Inflammatory macrophage treated with lipopolysaccharide for 4 hours (primary cell): ENCODE measurements around the gene DIAPH1.
A peak's percentile ranks its signal among the peaks of the same experiment; 100 is the strongest.

ENCODE experiments used
- DNase-seq: peaks from one replicate; pipeline ENCODE4 v3.0.0-alpha.2; 2020

DIAPH1 gene

GRCh38 chr5:141618804-141619554 lies at the start of gene DIAPH1:
TSS of gene DIAPH1 (minus strand) at chr5:141619000. CDS start at chr5:141618914, 86 bp downstream.
- peak; percentile 91 for DNase-seq

GRCh38 chr5:141665995-141666940 lies 47.5 kb upstream of the DIAPH1 start:
- DNase-seq = no peak

DNA sequence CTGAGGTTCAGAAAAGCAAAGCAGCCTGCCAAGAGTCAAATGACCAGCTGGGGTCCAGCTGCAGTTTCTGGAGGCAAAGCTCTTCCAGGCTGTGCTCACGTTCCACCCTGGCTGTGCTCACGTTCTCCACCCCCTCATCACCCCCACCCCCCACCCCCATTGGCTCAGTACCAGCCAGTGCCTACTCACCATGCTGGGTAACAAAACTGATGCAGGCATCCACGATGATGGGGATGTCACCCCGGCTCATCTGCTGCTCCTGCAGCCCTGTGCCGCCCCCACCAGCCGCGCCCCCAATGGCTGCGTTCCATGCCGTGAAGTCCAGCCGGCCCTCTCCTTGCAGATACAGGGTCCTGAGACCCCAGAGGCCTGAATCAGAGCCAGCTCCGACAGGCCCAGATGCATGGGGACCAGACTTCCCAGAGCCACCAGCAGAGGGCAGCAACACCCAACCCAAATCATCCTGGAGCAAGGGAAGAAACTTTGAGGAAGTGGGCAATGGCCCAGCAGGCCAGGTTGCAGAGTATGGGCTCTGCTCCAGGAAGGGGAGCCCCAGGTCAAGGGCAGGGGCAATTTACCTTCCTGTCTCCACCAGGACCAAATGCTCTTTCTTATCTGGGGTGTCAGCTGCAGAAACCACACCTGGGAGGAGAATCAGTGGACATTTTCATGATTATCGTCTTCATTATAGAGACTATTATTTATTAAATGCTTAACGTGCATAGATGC lies 46.1 kb upstream of the DIAPH1 start:
- DNase-seq = peak; percentile 73

- no peak for DNase-seq
Measured at GRCh38 chr5:141663506-141663905, 44.7 kb upstream of the DIAPH1 start.

DNA sequence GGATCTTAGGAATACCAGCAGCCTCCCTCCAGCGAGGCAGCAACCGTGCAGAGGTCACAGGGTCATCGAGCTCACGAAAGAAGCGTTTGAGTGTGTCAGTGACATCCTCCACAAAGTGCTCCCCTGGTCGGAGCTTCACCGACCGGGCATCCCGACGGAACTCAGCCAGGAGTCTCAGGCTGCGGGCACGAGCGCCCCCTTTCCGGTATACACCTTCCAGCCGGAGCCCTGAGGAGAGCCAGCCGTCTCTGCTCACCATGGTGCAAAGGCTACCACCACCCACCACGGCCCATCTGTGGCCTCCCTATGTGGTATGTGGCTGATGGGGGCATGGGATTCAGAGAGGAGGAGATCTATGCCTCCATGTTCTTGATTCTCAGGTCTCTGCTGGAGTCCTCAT lies 43.2 kb upstream of the DIAPH1 start:
- DNase-seq = no peak

- DNase-seq = peak; percentile 57
Measured at GRCh38 chr5:141657937-141658545, 39.2 kb upstream of the DIAPH1 start.

- no peak for DNase-seq
Measured at GRCh38 chr5:141657404-141657803, 38.6 kb upstream of the DIAPH1 start.

DNA sequence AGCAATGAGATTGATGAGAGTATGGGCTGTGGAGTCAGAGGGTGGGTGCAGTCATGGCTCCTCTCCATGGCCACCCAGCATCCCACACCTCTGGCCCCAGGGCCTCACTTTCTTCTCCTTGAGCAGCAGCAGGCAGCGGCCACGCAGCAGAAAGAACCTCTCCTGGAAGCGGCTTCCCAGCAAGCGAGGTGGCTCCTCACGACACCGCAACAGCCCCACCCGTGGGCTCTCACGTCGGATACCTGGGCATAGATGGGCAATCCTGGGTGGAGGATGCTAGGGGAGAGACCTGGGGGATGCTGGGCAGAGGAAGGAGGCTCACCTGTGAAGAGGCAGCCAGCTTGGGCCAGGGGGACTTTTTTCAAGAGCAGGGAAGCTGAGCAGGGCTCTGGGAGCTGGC lies 37.6 kb upstream of the DIAPH1 start:
- DNase-seq = no peak

- no peak for DNase-seq
Measured at GRCh38 chr5:141655020-141655419, 36.2 kb upstream of the DIAPH1 start.

DNA sequence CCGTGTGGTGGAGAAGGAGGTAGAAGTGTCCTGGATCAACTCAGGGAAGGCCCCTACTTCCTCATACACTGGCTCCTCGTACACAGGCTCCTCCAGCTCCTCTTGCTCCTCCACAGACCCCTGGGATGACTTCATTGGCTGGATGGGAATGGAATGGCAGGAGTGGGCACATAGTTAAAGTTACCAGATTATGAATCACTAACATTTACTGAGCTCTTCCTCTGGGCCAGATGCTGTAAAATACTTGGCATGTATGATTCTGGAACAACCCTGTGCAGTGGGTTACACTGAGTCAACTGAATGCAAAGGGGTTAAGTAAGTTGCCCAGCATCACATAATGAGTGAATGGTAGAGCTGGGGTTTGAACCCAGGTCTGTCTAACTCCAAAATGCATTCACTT lies 35.5 kb upstream of the DIAPH1 start:
- no peak for DNase-seq

DNA sequence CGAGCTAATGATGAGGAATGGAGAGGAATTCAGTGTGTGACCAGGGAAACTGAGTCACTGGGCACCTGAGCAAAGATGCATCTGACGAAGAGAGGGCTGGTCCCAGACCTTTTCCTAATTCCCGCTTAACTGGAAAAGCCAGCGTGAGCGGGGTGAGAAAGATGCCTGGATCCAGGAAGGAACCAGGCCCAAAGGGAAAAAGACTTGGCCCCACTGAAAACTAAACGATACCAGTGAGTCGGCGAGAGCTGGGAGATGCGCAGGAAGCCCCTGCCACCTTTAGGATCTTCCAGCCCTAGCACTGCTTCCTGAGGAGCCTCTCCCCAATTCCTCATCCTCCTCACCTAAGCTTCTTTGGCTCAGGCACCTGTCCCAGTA lies 32.9 kb upstream of the DIAPH1 start:
- no peak for DNase-seq

GRCh38 chr5:141650851-141651727 lies 32.3 kb upstream of the DIAPH1 start, which contains the start of gene FCHSD1:
TSS of gene FCHSD1 (minus strand) at chr5:141651418. CDS start at chr5:141651368, 50 bp downstream.
- DNase-seq = peak; percentile 87

GRCh38 chr5:141649972-141650371 lies 31.2 kb upstream of the DIAPH1 start:
- DNase-seq = no peak

- DNase-seq = no peak
Measured at GRCh38 chr5:141649056-141649688, 30.4 kb upstream of the DIAPH1 start.

DNA sequence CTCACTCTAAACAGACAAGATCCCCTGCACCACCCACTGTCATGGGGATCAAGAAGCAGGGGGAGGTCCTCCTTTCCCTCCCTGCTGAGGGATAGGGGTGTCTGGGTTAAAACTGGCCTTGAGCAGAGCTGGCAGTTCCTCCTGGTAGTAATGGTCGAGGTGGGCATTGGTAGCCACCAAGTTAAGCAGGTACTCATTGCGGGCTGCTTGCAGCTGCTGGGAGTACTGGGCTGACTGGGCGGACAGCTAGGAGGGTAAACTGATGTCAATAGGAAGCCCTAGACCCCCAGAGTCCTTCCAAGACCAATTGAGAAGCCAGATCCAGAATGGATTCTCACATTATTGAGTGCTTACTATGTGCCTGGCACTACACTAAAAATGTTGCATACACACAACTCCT lies 29.1 kb upstream of the DIAPH1 start:
- no peak for DNase-seq

- DNase-seq = no peak
Measured at GRCh38 chr5:141647242-141647641, 28.4 kb upstream of the DIAPH1 start.

DNA sequence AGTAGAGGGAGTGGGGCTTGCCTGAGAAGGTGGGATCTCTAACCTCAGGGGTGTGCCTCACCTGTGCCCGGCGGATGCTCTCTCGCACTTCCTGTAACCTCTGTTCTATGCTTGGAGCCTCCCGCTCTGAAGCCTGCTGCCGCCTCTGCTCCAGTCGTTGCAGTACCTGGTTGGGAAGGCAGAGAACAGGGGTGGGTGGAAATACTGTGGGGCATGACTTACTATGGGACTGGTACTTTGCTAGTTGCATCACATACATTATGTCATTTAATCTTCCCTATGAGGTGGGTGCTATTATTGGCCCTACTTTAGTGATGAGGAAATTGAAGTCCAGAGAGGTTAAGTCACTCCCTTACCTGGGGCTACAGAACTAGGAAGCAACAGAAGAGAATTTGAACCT lies 27.2 kb upstream of the DIAPH1 start:
- no peak for DNase-seq

GRCh38 chr5:141641634-141642267 lies 23.0 kb upstream of the DIAPH1 start:
- peak; percentile 41 for DNase-seq

- no peak for DNase-seq
Measured at GRCh38 chr5:141640698-141641097, 21.9 kb upstream of the DIAPH1 start.

DNA sequence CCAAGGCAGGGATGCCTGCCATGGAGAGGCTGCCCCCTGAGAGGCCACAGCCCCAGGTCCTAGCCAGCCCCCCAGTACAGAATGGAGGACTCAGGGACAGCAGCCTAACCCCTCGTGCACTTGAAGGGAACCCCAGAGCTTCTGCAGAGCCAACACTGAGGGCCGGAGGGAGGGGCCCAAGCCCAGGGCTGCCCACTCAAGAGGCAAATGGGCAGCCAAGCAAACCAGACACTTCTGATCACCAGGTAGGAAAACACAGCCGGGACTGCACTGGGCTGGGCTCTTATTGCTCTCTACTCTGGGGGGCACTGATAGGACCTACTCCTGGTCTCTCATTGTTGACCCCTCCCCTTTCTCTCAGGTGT lies 21.2 kb upstream of the DIAPH1 start:
- DNase-seq = no peak
